ENCODE measurements around the gene ARHGEF28. TPM values are rescaled to one million over a fixed set of nuclear protein-coding genes. Genes with fewer than 3 reads are reported as not detected.

ARHGEF28 gene
- total RNA-seq, 4 donors from 2014 or later: 8.2 to 16.5 (median 15.4) TPM

DNA sequence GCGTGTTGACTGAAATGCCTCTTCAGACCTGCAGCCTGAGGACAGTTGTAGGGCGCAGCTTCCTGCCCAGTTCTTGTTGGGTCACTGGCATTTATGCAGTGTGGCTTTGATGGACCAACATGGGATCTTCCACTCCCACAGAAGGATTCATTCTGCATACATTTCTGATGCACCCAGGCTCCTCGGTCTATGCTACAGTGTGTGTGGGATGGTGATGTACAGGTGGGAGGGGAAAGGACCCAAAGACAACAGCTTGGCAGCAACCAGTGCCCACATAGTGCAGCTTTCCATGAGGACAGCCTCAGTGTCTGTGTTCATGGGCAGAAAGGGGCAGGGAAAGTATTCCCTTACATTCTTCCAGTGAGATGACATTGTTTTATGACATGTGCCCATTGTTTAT, 237.9 kb downstream of the ARHGEF28 start:
- ATAC-seq (ENCODE audit: low FRiP score): no peak
- TF ChIP-seq, protein P1, sequence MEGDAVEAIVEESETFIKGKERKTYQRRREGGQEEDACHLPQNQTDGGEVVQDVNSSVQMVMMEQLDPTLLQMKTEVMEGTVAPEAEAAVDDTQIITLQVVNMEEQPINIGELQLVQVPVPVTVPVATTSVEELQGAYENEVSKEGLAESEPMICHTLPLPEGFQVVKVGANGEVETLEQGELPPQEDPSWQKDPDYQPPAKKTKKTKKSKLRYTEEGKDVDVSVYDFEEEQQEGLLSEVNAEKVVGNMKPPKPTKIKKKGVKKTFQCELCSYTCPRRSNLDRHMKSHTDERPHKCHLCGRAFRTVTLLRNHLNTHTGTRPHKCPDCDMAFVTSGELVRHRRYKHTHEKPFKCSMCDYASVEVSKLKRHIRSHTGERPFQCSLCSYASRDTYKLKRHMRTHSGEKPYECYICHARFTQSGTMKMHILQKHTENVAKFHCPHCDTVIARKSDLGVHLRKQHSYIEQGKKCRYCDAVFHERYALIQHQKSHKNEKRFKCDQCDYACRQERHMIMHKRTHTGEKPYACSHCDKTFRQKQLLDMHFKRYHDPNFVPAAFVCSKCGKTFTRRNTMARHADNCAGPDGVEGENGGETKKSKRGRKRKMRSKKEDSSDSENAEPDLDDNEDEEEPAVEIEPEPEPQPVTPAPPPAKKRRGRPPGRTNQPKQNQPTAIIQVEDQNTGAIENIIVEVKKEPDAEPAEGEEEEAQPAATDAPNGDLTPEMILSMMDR (IDR thresholded peaks at IDR 0.05): no peak
- DNase-seq (ENCODE audit: low spot score): no peak

- no peak for DNase-seq (ENCODE audit: low spot score)
- no peak for ATAC-seq (ENCODE audit: low FRiP score)
- TF ChIP-seq, protein P1 (IDR thresholded peaks at IDR 0.05): no peak
Measured at GRCh38 chr5:73865315-73865714, 239.3 kb downstream of the ARHGEF28 start.

DNA sequence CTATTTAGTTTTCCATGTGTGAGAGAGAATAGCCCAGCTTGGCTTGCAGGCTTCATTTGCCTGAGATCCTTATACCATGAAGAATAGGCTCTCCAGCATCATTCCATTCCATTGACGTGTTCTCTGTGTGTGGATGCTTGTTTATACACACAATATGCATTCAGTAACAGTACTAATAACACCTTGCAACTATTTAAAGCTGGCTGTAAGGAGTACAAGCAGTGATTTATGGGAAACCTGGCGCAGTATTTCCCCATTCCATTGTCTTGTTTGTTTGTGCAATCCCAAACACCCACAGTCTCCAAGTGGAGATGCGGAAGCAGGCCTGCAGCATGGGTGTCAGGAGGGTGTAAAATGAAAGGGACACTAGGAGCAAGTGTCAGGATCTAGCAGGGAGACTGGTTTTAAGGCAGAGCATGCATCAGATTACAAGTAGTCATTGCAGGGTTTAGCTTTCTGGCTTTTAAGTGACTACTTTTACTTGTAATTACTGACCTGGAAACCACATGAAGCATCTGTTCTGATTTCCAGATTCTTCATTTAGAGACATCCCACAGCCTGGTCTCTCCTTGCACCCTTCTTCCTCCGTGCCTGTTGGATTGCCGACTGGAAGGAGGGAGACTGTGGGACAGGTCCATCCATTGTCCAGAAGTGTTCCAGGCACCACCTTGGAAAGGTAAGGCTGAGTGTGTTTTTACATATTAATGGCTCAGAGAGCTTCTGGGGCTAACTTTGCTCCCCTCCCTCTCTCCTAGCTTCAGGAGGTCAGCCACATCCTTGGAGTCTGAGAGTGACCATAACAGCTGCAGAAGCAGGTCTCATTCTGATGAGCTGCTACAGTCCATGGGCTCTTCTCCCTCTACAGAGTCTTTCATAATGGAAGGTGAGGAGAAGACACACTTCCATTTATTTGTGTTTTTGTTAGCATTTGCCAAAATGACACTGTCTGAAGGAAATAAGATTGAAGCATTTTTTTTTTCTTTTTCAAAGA, 241.6 kb downstream of the ARHGEF28 start:
- TF ChIP-seq, protein P1 (IDR thresholded peaks at IDR 0.05): no peak
- ATAC-seq (ENCODE audit: low FRiP score): no peak
- DNase-seq (ENCODE audit: low spot score): no peak

DNA sequence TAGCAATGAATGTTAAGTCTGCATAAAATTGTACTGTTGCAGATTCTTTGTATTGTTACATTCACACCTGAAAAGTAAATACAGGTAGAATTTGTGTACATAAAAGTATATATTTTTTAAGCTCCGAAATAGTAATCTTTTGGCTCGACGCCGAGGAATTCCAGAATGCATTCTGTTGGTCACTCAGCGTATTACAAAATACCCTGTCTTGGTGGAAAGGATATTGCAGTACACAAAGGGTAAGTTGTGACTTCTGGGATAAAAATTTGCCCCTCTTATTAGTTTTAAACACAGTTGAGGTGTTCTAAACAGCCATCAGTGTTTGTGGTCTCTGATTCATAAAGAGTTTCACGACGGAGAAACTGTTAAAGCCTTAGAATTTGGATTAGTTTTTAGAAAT, 257.6 kb downstream of the ARHGEF28 start:
- DNase-seq (ENCODE audit: low spot score) (no peak), ATAC-seq (ENCODE audit: low FRiP score) (no peak)
- TF ChIP-seq, protein P1 (IDR thresholded peaks at IDR 0.05): no peak

DNA sequence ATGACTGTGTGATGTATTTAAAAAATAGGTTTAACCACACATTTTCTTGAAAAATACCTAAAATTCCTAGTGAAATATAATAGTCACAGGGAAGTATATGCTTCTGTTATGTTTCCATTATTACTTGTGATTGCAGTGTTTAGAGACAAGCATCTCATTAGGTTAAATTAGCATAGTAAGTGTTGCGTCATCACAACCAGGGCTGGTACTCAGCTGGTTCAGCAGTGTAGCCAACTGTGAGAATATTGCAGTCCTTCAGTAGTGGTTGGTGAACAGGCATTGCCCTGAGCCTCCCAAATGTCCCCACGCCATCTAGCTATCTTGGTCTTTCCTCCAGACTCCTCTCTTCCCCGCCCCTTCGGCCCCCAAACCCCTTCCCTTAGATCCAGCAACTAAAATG, 261.7 kb downstream of the ARHGEF28 start:
- TF ChIP-seq, protein P1 (IDR thresholded peaks at IDR 0.05): no peak
- ATAC-seq (ENCODE audit: low FRiP score) (no peak), DNase-seq (ENCODE audit: low spot score) (no peak)

GRCh38 chr5:73890569-73890968, 264.6 kb downstream of the ARHGEF28 start:
- ATAC-seq (ENCODE audit: low FRiP score): no peak
- DNase-seq (ENCODE audit: low spot score): no peak

More at GRCh38 chr5:73890569-73890968, 264.6 kb downstream of the ARHGEF28 start:
- TF ChIP-seq, protein P1 (IDR thresholded peaks at IDR 0.05): no peak

All from omental fat pad (tissue), 4 donors.